HFFc6 (cell line): ENCODE data around the gene TPGS2. TPM values are rescaled to one million over a fixed set of nuclear protein-coding genes. Genes with fewer than 3 reads are reported as not detected.
A peak's percentile ranks its signal among the peaks of the same experiment; 100 is the strongest.

Source experiments
- DNase-seq: peaks from one replicate; pipeline ENCODE4 v3.0.0-alpha.2; 2018
- H3K27ac Mint-ChIP-seq: 2 replicates; pipeline ENCODE4 v1.8.0; 2020; ENCODE audit warnings: mild to moderate bottlenecking, mixed read lengths
- H3K27me3 Mint-ChIP-seq: 2 replicates; pipeline ENCODE4 v1.8.0; 2021; ENCODE audit warnings: mild to moderate bottlenecking, moderate library complexity, mixed read lengths; ENCODE audit not compliant: insufficient read depth
- H3K36me3 Mint-ChIP-seq: 2 replicates; pipeline ENCODE4 v1.8.0; 2021; ENCODE audit warnings: low read depth, mixed read lengths
- H3K4me1 Mint-ChIP-seq: 2 replicates; pipeline ENCODE4 v1.8.0; 2020; ENCODE audit warnings: low read depth, mixed read lengths
- H3K4me3 Mint-ChIP-seq: 2 replicates; pipeline ENCODE4 v1.8.0; 2020; ENCODE audit warnings: mild to moderate bottlenecking, moderate library complexity, mixed read lengths
- H3K9me3 Mint-ChIP-seq: 2 replicates; pipeline ENCODE4 v1.8.0; 2020; ENCODE audit warnings: mild to moderate bottlenecking, mixed read lengths
- total RNA-seq, 6 experiments: library from RNA; stranded (reverse); fragmentation: NEBNext Ultra II Directional; extraction: Animal tissue kit (Norgen Biotek cat#: 25700); gene quantifications; 2 replicates in 1 of 6; 3 replicates in 5 of 6; pipeline ENCODE4 v1.2.3, GENCODE V29; 2021
- TF ChIP-seq, protein P1 (sequence below): fragments of 200-600 bp; sonication (generic); IDR thresholded peaks from 2 replicates; pipeline ENCODE4 v1.5.0; 2021; ENCODE audit warnings: antibody characterized with exemption, mild to moderate bottlenecking

TPGS2 gene
- total RNA-seq, 6 experiments from 2014 or later: 132 to 194 (median 155) TPM

DNA sequence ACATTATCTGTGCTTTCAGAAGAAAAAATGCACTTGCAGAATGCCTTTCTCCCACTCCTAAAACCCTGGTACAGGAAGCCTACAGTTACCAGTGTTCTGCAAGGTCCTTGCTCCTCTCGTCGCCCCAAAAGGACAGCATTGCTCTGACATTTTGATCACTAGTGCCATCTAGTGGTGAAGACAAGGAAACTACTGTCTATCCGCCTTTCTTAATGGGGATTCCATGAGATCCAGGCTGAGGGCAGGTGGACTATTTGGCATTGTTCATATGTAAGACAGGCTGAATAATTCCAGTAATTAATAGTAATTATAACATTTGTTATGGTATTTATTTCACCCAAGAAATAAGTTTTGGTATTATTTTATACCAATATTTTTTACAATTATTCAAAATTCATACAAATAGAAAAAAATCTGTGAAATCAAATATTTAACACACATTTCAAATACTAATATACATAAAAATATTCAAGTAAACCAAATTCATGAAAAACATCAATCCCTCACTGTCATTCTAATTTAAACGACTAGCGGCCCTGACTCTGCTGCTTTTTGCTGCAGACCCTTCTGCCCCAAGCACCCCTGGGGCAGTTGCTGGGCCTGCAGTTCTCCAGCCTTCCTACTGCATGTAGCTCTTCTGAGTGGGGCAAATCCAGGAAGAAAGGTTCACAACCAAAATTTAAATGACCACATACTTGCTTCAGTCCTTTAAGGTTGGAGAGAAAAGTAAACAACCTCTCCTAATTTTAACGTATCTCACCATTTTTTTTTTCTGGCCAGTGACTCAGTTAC lies 19.0 kb downstream of the TPGS2 start:
- no peaks in the 10 kb centered on the region for H3K9me3 Mint-ChIP-seq
- H3K27me3 Mint-ChIP-seq: peaks cover 1% of the 10 kb centered on the region; the same call in 1 of the 2 replicates
- peaks cover 28% of the 10 kb centered on the region for H3K36me3 Mint-ChIP-seq
- peaks cover 64% of the 10 kb centered on the region for H3K4me1 Mint-ChIP-seq
- TF ChIP-seq, protein P1, sequence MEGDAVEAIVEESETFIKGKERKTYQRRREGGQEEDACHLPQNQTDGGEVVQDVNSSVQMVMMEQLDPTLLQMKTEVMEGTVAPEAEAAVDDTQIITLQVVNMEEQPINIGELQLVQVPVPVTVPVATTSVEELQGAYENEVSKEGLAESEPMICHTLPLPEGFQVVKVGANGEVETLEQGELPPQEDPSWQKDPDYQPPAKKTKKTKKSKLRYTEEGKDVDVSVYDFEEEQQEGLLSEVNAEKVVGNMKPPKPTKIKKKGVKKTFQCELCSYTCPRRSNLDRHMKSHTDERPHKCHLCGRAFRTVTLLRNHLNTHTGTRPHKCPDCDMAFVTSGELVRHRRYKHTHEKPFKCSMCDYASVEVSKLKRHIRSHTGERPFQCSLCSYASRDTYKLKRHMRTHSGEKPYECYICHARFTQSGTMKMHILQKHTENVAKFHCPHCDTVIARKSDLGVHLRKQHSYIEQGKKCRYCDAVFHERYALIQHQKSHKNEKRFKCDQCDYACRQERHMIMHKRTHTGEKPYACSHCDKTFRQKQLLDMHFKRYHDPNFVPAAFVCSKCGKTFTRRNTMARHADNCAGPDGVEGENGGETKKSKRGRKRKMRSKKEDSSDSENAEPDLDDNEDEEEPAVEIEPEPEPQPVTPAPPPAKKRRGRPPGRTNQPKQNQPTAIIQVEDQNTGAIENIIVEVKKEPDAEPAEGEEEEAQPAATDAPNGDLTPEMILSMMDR: peak; percentile 92
- peak overlapping the region; percentile 69 for H3K27ac Mint-ChIP-seq
- H3K4me3 Mint-ChIP-seq: peak overlapping the region; percentile 32; the same call in 1 of the 2 replicates
- DNase-seq: peak; percentile 78

DNA sequence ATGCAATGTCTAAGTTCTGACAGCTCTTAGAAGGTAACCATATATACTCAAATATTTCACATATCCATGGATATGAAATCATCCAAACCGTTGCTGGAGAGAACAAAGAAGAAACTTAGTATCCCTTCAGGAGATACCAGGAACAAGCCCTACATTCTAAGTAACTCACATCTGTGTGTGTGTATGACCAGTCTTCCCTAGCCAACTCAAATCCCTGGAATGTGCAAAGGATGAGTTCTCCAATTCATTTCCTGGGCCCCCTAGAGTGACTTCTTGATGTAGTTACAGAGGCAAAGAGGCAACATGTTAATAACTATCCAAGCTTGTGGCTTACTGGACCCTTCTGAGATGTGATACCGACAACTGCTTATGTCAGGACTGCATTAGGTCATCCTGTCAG lies 20.1 kb downstream of the TPGS2 start:
- Mint-ChIP-seq H3K27me3 (peaks cover 1% of the 10 kb centered on the region; the same call in 1 of the 2 replicates), H3K4me3 (peak overlapping the region; percentile 66), H3K4me1 (peaks cover 64% of the 10 kb centered on the region), H3K27ac (peak overlapping the region; percentile 69), H3K36me3 (peaks cover 35% of the 10 kb centered on the region), H3K9me3 (no peaks in the 10 kb centered on the region)
- TF ChIP-seq, protein P1: no peak
- DNase-seq: peak; percentile 74

DNA sequence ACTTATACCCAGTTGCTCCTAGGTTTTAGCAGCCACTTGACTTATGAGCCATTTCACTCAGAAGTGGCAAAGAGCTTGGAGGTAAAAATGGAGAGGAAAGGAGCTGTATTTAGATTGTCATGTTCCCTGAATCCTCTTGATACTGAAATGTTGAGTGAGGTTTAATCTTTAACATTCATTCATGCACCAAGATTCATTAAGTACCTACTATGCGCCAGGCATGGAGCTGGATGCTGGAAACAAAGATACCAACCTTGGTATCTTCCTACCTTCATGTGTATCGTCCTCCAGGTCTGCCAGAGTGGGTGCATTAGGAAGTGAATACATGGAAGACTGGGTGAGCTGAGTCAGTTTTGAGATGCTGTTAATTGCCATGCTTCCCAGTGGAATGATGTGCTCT lies 23.7 kb downstream of the TPGS2 start:
- TF ChIP-seq, protein P1: no peak
- H3K27me3 Mint-ChIP-seq: no peaks in the 10 kb centered on the region
- H3K36me3 Mint-ChIP-seq: peaks cover 56% of the 10 kb centered on the region
- H3K4me3 Mint-ChIP-seq: no peak overlapping the region
- no peak for DNase-seq
- H3K27ac Mint-ChIP-seq: no peak overlapping the region
- peaks cover 29% of the 10 kb centered on the region for H3K4me1 Mint-ChIP-seq
- no peaks in the 10 kb centered on the region for H3K9me3 Mint-ChIP-seq

DNA sequence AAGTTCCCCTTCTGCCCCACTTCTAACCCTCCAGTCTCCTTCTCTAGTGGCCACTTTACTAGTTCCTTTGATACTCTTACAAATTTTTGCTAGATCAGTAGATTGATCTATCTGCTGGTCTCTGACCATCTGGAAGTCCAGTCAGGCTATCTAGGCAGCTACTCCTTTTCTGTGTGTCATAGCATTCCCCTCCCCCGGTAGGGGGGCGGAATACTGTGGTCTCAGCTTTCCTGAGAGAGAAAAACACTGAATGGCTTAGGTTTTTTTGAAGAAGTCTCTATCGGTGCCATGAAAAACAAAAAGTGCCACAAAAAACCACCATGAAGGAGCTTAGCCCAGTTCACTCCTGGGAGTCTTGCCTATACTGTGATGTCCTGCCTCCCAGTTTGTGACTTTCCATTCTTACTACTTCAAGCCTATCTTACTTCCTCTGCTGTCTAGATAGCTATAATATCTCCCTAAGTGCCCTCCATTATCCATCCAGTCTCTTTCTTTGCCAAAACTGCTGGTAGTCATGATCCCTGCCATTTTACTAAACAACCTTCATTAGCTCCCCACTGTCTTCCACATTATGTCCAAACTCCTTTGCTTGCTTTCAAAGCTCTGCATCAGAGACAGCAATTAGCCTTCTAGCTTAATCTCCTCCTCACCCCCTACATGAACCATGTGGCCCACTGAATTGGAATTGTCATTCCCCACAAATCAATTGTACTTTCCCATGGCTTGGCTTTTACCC lies 29.9 kb downstream of the TPGS2 start:
- Mint-ChIP-seq H3K27ac (no peak overlapping the region), H3K4me1 (no peaks in the 10 kb centered on the region), H3K4me3 (no peak overlapping the region), H3K9me3 (no peaks in the 10 kb centered on the region), H3K36me3 (peaks cover 32% of the 10 kb centered on the region), H3K27me3 (no peaks in the 10 kb centered on the region)
- TF ChIP-seq, protein P1: no peak
- DNase-seq: no peak

DNA sequence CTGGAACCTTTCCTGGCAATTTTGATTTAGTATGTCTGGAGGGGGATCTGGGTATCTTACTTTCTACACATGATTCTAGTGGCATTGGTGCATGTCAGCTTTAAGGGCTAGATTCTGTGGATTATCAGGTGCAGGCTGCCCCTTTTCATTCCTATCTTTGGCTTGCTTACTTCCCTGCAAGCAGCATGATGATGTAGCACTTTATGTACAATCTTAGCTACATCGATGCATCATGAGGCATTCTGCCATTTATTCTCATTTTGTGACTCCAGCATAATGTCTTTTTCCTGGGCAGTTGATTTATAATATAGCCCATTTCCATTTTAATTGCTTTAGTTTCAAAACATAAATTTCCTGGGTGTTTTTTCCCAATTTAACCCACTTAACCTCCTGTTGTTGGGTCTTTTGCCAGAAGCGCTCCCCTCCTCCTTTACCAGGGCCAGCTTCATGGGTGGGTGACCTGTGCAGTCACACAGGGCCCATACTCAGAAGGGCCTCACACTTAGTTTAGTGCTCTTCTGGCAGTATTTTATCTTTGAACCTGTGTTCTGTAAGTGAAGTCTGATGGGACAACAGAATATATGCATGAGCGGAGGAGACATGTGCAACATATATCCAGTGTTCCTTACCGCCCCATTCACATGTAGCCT lies 36.0 kb downstream of the TPGS2 start:
- Mint-ChIP-seq H3K4me3 (no peak overlapping the region), H3K4me1 (no peaks in the 10 kb centered on the region), H3K27me3 (no peaks in the 10 kb centered on the region), H3K36me3 (peaks cover 34% of the 10 kb centered on the region), H3K27ac (no peak overlapping the region; the same call in 1 of the 2 replicates), H3K9me3 (no peaks in the 10 kb centered on the region)
- TF ChIP-seq, protein P1: no peak
- DNase-seq: no peak
